ENCODE data around the gene MAPK1. TPM values are rescaled to one million over a fixed set of nuclear protein-coding genes. Genes with fewer than 3 reads are reported as not detected.

MAPK1 gene
- total RNA-seq, 1 experiment from 2014 or later: 122 TPM

GRCh38 chr22:21762712-21763581, 104.5 kb downstream of the MAPK1 start:
- ATAC-seq (no peak), DNase-seq (ENCODE audit: low read depth, low spot score) (no peak)
- no peak overlapping the region for H3K27ac ChIP-seq (ENCODE audit: low read length)
- ChIA-PET POLR2A (no interaction called here), CTCF (no interaction called here)
- intact Hi-C loops (cut with micrococcal nuclease; ENCODE audit: unreplicated experiment): no loop called here
- H3K4me3 ChIP-seq (ENCODE audit: low read depth in 2 of 2, low read length in 2 of 2): no peak overlapping the region
- H3K4me1 ChIP-seq (ENCODE audit: control insufficient read depth, insufficient read depth, low read length): no peaks in the 10 kb centered on the region
- BruUV-seq (replicated peaks): no TSS peak
- H3K36me3 ChIP-seq (ENCODE audit: control insufficient read depth, insufficient read depth, low read length): no peaks in the 10 kb centered on the region; the same call in 1 of the 2 replicates
- no peaks in the 10 kb centered on the region for H3K27me3 ChIP-seq (ENCODE audit: control insufficient read depth, insufficient read depth, low read length)
- in situ Hi-C loops (cut with HindIII; ENCODE audit: low pct_unique_long_range_greater_than_20kb, low sequenced_read_pairs): no loop called here
- TF ChIP-seq REST (IDR thresholded peaks at IDR 0.05; ENCODE audit: insufficient read depth in 1 of 2, low read depth in 2 of 2, low read length in 1 of 2) (no peak), TCF7L2 (IDR thresholded peaks at IDR 0.05; ENCODE audit: low read depth, low read length) (no peak), POLR2AphosphoS5 (IDR thresholded peaks at IDR 0.05; ENCODE audit: low read depth, low read length) (no peak), SIN3A (IDR thresholded peaks at IDR 0.05; ENCODE audit: borderline replicate concordance, insufficient read depth, low read depth, low read length) (no peak), CTCF (IDR thresholded peaks at IDR 0.05) (no peak)
- H3K9me3 ChIP-seq (ENCODE audit: control insufficient read depth, insufficient read depth, low read depth, low read length): no peaks in the 10 kb centered on the region

GRCh38 chr22:21761994-21762680, 105.3 kb downstream of the MAPK1 start:
- intact Hi-C loops (cut with micrococcal nuclease; ENCODE audit: unreplicated experiment): no loop called here
- CTCF ChIA-PET: no interaction called here
- no peaks in the 10 kb centered on the region for H3K27me3 ChIP-seq (ENCODE audit: control insufficient read depth, insufficient read depth, low read length)
- H3K4me1 ChIP-seq (ENCODE audit: control insufficient read depth, insufficient read depth, low read length): no peaks in the 10 kb centered on the region
- in situ Hi-C loops (cut with HindIII; ENCODE audit: low pct_unique_long_range_greater_than_20kb, low sequenced_read_pairs): no loop called here
- POLR2A ChIA-PET: no interaction called here
- H3K4me3 ChIP-seq (ENCODE audit: low read depth in 2 of 2, low read length in 2 of 2): no peak overlapping the region
- H3K9me3 ChIP-seq (ENCODE audit: control insufficient read depth, insufficient read depth, low read depth, low read length): no peaks in the 10 kb centered on the region
- ATAC-seq: no peak
- DNase-seq (ENCODE audit: low read depth, low spot score): no peak
- no peaks in the 10 kb centered on the region; the same call in 1 of the 2 replicates for H3K36me3 ChIP-seq (ENCODE audit: control insufficient read depth, insufficient read depth, low read length)
- BruUV-seq (replicated peaks): no TSS peak
- H3K27ac ChIP-seq (ENCODE audit: low read length): no peak overlapping the region
- no peak for TF ChIP-seq SIN3A (IDR thresholded peaks at IDR 0.05; ENCODE audit: borderline replicate concordance, insufficient read depth, low read depth, low read length)
- no peak for TF ChIP-seq TCF7L2 (IDR thresholded peaks at IDR 0.05; ENCODE audit: low read depth, low read length)
- TF ChIP-seq POLR2AphosphoS5 (IDR thresholded peaks at IDR 0.05; ENCODE audit: low read depth, low read length): no peak
- no peak for TF ChIP-seq REST (IDR thresholded peaks at IDR 0.05; ENCODE audit: insufficient read depth in 1 of 2, low read depth in 2 of 2, low read length in 1 of 2)
- no peak for TF ChIP-seq CTCF (IDR thresholded peaks at IDR 0.05)
